Neural progenitor cell (in vitro differentiated cells): ENCODE results near the gene MTR.

ENCODE experiments used
- CTCF ChIP-seq: fragments of 200-600 bp; sonication (generic); IDR thresholded peaks from 2 replicates; pipeline ENCODE4 v1.5.1; 2017; ENCODE audit warnings: antibody characterized with exemption, mild to moderate bottlenecking
- EZH2 ChIP-seq: fragments of 200-600 bp; sonication (generic); IDR thresholded peaks from 2 replicates; pipeline ENCODE4 v1.6.1; 2017; ENCODE audit warnings: antibody characterized with exemption, mild to moderate bottlenecking, moderate library complexity
- EZH2phosphoT487 ChIP-seq: fragments of 200-600 bp; sonication (generic); IDR thresholded peaks from 2 replicates; pipeline ENCODE4 v1.6.1; 2017; ENCODE audit warnings: antibody characterized with exemption

GRCh38 chr1:236779312-236779711 lies 15.8 kb upstream of the MTR start:
- TF ChIP-seq CTCF (no peak), EZH2 (no peak), EZH2phosphoT487 (no peak)
